Hematopoietic multipotent progenitor cell treated with erythropoietin and hydrocortisone succinate and interleukin-3 and kit ligand, for 4 days (in vitro differentiated cells): ENCODE data around the gene CDK3.

Experiments used
- DNase-seq: peaks from one replicate; pipeline ENCODE4 v3.0.0-alpha.2; 2015

The CDK3 gene

GRCh38 chr17:75994802-75995370 is 5.8 kb upstream of the CDK3 start:
- DNase-seq, result no peak

DNA sequence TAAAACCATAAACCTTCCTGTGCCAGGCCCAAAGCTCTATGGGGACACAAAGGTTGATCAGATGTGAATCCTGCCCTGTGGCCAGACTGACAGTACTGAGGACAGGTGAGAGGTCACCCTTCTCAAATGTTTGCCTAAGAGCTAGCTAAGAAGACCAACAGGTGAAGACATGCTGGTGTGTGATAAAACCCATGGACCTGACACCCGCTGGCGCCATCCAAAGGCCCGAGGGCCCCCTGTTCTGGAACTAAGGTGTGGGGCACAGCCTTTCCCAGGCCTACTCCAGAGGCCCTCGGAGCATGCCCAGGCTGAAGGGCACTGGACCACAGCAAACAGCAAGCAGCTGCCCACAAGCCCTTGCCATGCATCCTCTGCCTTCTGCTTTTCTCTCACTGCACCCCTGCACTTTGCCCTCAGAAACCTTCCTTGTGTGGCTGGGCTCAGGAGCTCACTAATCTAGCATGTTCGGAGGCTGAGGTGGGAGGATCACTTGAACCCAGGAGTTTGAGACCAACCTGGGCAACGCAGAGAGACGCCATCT is 5.2 kb upstream of the CDK3 start:
- no peak for DNase-seq

DNA sequence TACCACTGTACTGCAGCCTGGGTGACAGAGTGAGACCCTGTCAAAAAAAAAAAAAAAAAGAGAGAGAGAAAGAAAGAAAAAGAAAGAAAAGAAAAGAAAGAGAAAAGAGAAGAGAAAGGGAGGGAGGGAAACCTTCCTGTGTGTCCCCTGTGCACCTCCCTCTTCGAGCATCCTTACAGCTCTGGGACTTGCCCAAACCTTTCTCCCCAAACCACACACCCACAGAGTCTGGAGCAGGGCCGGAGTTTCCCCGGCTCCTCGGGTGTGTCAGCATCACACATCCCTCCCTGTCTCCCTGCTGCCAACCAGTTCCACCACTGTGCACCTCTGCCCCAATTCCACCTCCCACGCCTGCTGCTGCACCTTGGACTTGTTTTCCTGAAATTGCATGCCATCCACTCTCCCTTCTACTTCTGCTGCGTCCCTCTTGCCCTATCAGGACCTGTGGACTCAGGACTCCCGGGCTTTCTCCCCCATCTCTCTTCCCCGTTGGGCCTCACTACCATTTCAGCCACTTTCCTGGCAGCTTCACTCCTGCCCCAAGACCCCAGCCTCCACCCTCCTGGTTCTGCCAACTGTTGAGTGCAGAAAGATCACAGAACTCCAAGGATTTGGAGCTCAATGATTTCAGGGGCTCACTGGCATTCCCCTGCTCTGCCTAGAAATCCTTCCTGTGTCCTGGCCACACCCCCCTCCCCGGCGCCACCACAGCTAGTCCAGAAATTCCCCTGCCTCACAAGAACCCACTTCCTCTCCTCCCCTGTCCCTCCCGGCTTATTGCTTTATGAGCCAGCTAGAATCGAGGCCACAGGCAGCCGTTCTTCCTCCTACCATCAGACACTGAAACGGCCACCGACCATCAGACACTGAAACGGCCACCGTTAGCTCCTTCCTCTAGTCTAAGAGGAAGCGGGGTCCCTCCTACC is 3.7 kb upstream of the CDK3 start:
- peak; percentile 75 for DNase-seq

DNA sequence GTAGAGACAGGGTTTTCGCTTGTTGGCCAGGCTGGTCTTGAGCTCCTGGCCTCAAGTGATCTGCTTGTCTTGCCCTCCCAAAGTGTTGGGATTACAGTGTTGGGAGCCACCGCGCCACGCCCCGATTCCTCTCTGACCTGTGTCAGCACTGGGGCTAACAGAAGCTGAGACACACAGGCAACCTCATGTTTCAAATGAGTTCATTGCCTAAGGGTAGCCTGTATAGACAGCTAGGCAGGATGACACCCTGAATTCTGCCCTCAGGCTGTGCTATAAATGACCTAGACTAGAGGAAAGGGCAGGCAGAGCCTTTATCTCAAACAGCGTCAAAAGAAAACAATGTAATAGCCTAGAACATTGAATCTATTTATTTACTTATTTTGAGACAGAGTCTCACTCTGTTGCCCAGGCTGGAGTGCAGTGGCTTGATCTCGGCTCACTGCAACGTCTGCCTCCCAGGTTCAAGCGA is 2.3 kb upstream of the CDK3 start:
- no peak for DNase-seq

- peak; percentile 83 for DNase-seq
Observed at GRCh38 chr17:76000016-76000754, 470 bp upstream of the CDK3 start.

DNA sequence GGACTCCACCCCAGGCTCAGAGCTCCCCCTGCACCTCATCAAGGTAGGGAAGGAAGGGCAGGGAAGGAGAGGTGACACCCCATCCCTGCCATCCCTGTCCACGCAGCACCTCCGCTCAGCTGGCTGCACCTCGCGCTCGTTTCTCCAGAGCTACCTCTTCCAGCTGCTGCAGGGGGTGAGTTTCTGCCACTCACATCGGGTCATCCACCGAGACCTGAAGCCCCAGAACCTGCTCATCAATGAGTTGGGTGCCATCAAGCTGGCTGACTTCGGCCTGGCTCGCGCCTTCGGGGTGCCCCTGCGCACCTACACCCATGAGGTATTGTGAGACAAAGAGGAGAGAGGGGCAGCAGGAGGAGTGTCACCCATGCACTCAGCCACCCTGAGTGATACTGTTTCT is 1.4 kb downstream of the CDK3 start:
- DNase-seq, result no peak

DNA sequence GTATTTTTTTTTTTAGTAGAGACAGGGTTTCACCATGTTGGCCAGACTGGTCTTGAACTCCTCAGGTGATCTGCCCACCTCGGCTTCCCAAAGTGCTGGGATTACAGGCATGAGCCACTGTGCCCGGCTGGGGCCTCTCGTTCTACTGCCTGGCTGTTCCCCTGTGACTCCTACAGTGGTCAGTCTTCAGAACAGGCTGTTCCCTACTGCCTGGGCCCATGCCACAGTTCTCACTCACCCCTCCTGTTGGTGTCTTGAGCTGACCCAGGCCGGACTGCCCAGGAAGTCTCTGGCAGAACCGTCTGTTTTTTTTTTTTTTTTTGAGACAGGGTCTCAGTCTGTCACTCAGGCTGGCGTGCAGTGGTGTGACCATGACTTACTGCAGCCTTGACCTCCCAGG is 3.3 kb downstream of the CDK3 start:
- DNase-seq, result no peak

GRCh38 chr17:76004750-76005262 is 4.2 kb downstream of the CDK3 start:
- DNase-seq, result no peak

DNA sequence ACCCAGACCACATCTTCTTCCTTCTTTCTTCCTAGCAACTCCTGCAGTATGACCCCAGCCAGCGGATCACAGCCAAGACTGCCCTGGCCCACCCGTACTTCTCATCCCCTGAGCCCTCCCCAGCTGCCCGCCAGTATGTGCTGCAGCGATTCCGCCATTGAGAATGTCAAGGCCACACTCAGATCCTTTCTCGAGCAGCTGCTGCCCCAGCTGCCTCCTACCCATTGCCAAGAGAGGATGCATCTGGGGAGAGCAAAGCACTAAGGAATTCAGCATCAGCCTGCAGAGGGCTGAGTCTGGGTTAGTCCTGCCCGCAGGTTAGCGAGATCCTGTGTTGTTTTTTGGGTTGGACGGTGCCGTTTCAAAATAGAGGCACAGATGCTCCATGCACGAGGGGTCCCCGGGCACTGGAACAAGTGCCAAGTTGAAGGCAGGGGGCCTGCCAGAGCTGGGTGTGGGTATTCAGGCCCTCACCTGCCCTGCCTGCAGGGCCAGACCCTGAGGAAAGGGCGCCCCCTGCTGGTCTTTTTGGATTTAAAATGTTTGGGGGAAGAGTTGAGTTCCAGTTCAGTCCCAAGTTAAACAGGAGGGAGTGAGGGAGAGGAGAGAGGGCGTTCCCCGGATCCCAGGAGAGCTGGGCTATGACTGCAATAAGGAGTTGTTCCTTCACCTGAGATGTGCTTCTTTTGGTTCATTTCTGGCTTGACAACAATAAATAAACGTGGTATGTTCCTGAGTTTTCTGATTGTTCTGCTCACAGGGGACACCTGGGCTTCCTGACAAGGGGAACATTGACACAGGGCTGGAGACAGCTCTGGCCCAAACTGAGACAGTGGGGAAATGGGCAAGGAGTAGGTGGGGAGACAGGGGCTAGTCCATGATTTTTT is 4.9 kb downstream of the CDK3 start:
- peak; percentile 86 for DNase-seq

DNA sequence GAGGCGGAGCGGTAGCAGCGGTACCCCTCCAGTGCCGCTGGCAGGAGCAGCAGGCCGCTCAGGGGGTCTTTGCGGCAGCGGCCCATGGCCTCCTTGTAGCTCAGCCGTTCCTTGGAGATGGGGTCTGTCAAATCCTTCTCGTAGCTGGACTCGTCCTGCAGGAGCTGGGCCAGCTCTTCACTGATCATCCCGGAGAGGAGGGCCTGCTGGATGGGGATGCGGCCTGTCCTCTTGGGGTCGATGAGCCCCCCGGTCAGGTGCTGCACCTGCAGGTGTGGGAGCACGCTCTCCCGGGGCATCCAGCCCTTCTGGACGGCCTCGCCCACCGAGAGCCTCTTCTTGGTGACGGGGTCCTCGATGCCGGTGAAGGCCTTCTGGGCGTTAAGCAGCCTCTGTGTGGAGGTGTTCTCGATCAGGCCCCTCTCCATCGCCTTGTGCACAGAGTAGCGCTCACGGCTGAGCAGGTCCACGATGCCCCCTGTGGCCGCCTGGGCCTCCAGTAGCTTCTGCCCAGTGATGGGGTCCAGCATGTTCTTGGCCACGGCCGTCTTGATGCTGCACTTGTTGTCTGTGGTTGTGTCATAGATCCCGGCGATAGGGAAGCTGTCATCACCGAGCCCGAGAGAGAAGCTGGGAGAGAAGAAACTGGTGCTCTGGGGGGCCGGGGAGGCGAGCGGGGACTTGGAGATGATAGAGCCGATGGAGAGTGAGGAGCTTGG is 6.6 kb downstream of the CDK3 start:
- DNase-seq, result no peak

- no peak for DNase-seq
Observed at GRCh38 chr17:76007850-76008165, 7.2 kb downstream of the CDK3 start.

DNA sequence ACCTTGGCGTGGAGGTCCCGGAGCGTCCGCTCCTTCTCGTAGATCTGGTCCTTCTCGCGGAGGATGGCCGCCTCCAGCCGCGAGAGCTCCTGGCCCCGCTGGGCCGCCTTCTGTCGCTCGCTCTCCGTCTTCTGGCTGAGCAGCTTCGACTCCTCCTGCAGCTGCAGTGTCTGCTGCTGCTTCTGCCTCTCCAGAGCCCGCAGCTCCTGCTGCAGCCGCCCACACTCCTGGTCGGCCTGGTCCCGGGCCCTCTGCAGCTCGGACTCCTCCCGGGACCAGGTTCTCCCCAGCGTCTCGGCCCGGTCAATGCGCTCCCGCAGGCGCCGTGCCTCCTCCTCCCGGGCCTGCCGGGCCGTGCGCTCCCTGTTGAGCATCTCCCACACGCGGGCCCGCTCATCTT is 7.6 kb downstream of the CDK3 start:
- no peak for DNase-seq

DNA sequence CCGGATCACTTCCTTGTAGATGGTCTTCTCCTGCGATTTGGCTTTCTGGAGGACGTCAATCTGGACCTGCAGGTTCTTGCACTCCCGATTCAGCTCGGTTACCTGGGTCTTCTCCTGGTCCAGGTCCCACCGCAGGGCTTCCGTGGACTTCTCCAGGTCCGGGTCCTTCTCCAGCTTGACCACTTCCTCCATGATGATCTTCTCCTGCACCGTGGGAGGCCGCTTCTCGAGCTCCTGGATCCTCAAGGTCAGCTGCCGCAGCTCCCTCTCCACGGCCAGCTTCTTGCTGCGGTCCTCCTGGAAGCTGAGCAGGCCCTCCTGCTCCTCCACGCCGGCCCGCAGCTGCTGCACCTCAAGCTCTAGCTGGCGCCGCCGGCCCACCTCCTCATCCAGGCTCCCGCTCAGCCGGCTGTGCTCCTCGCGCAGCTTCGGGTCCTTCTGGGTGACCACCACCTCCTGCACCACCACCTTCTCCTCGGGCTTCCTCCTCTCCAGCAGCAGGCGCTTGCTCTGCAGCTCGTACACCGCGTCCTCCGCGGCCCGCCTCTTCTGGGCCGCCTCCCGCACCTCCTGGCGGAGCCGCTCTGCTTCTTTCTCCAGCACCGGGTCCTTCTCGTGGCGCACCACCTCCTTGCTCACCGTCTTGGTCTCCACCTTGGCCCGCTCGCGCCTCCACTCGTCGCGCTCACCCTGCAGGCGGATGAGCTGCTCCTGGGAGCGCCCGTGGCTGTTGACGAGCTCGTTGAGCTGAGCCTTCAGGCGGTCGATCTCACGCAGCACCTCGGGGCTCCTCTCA is 8.2 kb downstream of the CDK3 start:
- DNase-seq, result no peak

DNA sequence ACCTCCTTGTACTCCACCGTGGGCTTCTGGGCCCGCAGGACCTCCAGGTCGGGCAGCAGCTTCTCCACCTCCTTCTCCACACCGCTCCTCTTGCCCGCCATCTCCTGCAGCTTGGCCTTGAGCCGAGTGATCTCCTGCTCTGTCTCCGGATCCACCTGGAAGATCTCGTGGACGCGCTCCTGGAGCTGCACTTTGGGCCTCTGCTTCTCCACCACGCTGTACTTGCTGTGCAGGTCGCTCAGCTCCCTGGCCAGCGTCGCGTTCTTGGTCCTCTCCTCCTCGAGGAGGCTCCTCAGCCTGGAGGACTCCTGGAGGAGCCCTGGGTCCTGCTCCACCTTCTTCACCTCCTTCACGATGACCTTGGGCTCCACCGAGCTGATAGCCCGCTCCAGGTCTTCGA is 8.8 kb downstream of the CDK3 start:
- no peak for DNase-seq

DNA sequence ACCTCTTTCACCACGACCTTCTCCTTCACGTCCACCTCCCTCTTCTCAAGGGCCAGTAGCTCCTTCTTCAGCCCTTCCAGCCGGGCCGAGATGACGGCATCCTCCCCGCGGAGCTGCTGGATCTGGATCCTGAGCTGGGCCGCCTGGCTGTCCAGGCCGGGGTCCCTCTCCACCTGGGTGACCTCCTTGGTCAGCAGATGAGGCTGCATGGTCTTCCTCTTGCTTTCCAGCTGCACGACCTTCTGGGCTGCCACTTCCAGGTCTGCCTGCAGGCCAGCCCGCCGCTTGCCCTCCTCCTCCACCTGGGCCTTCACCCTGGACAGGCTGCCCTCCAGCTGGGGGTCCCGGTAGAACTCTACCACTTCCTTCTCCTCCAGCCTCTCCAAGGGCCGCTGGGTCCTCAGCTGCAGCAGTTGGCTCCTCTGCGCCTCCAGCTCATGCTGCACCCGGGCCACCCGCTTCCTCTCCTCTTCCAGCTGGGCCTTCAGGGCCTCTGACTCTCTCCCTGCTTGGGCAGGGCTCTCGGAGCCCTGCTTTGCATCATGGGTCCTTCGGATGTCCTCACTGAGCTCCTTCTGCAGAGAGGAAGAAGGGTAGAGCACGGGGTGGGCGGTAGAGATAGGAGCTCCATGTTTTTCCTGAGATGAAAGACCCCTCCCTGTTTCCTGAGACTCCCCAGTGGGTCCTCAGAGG is 9.5 kb downstream of the CDK3 start:
- no peak for DNase-seq

DNA sequence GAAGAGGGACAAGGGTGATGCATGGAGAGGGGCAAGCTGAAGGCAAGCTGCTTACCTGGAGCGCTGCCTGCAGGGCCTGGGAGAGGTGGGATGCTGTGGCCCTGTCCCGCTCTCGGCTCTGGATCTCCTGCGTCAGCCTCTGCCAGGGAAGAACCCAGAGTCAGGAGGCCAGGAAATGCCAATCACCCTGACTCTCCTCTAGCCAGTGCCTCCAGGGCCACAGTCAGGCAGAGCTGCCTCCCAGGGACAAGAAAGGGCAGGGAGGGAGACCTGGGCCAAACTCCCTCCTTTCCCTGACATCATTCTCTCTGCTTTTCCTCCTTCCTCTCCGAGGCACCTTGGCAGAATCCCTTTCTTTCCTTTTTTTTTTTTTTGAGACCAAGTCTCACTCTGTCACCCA is 11.3 kb downstream of the CDK3 start:
- DNase-seq, result no peak

DNA sequence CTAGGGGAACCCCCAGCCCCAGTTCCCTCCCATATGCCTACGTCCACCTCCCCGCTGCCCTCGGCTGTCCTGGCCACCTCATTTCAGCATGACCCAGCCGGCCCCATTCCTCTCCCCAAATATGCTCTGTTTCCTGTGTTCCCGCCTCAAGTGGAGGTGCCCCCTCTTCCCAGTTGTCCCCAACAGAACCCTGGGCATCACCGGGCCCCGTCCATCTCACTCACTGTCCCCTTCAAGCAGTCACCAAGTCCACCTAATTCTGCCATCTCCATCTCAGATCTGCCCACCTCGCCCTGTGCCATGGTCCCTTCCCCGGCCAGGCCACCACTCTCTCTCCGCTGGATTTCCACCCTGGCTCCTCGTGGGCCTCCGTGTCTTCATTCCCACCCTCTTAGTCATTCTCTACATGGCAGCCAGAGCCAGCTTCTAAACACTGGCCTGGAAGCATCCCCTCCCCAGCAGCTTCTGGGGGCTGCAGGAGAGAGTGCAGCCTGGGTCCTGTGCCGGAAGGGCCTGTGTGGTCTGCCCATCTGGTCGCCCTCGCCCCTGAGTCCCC is 12.8 kb downstream of the CDK3 start:
- DNase-seq, result no peak

- DNase-seq, result peak; percentile 90
Observed at GRCh38 chr17:76014100-76014924, 13.7 kb downstream of the CDK3 start.

GRCh38 chr17:76014925-76015261 is 14.2 kb downstream of the CDK3 start:
- DNase-seq, result no peak
